T-helper 2 cell treated with Interferon-gamma antibody and Interleukin-4, amounts not matched to agents 100 ng/mL and 5 ng/mL, for 36 hours (primary cell): ENCODE results near the gene TRPV3. TPM values are rescaled to one million over a fixed set of nuclear protein-coding genes. Genes with fewer than 3 reads are reported as not detected.

Experiments used
- intact Hi-C: fragments of 100-400 bp; cut with micrococcal nuclease; formaldehyde crosslinking; loops from one replicate; pipeline ENCODE4 v1.15.1; 2023
- total RNA-seq: library from RNA; stranded (reverse); gene quantifications from 2 replicates; pipeline ENCODE4 v1.2.3, GENCODE V29; 2022

Gene TRPV3
- total RNA-seq, 1 donor from 2014 or later = 0.41 TPM

- intact Hi-C loops = no loop called here
Observed at GRCh38 chr17:3547628-3548027, 10.0 kb downstream of the TRPV3 start.

GRCh38 chr17:3546997-3547396 lies 10.6 kb downstream of the TRPV3 start:
- intact Hi-C loops = no loop called here

GRCh38 chr17:3546521-3546920 lies 11.1 kb downstream of the TRPV3 start:
- intact Hi-C loops = no loop called here

- intact Hi-C loops = no loop called here
Observed at GRCh38 chr17:3545151-3545550, 12.5 kb downstream of the TRPV3 start.

GRCh38 chr17:3544365-3544764 lies 13.2 kb downstream of the TRPV3 start:
- intact Hi-C loops = no loop called here

- intact Hi-C loops = no loop called here
Observed at GRCh38 chr17:3543453-3543852, 14.2 kb downstream of the TRPV3 start.

- intact Hi-C loops = no loop called here
Observed at GRCh38 chr17:3542410-3543088, 15.1 kb downstream of the TRPV3 start.

GRCh38 chr17:3539881-3540540 lies 17.6 kb downstream of the TRPV3 start:
- intact Hi-C loops = no loop called here

GRCh38 chr17:3536716-3537115 lies 20.9 kb downstream of the TRPV3 start:
- intact Hi-C loops = no loop called here

- intact Hi-C loops = no loop called here
Observed at GRCh38 chr17:3535253-3535995, 22.2 kb downstream of the TRPV3 start.

GRCh38 chr17:3534881-3535252 lies 22.7 kb downstream of the TRPV3 start:
- intact Hi-C loops = no loop called here

GRCh38 chr17:3533752-3534151 lies 23.9 kb downstream of the TRPV3 start:
- intact Hi-C loops = no loop called here

- intact Hi-C loops = no loop called here
Observed at GRCh38 chr17:3532859-3533142, 24.8 kb downstream of the TRPV3 start.

GRCh38 chr17:3532106-3532858 lies 25.3 kb downstream of the TRPV3 start:
- intact Hi-C loops = no loop called here

GRCh38 chr17:3531266-3532101 lies 26.1 kb downstream of the TRPV3 start:
- intact Hi-C loops = no loop called here

GRCh38 chr17:3529817-3530741 lies 27.5 kb downstream of the TRPV3 start:
- intact Hi-C loops = no loop called here

GRCh38 chr17:3528880-3529511 lies 28.6 kb downstream of the TRPV3 start:
- intact Hi-C loops = no loop called here

- intact Hi-C loops = no loop called here
Observed at GRCh38 chr17:3528403-3528851, 29.2 kb downstream of the TRPV3 start.

GRCh38 chr17:3527896-3528295 lies 29.7 kb downstream of the TRPV3 start:
- intact Hi-C loops = no loop called here
